GM11168 (cell line): ENCODE results near the gene LUC7L.
"Not testable (repeated sequence)": the region's sequence is repeated elsewhere in the genome, so short reads cannot be mapped to it uniquely, and the experiment has no call there.

Experiments used
- in situ Hi-C: fragments of 300-500 bp; cut with MboI; formaldehyde crosslinking; loops from one replicate; pipeline ENCODE4 v1.12.0; 2022; ENCODE audit warnings: low sequenced_read_pairs; ENCODE audit not compliant: unreplicated experiment

LUC7L gene

GRCh38 chr16:181565-182021 lies 47.7 kb downstream of the LUC7L start:
- in situ Hi-C loops, result loop anchor here (5.0 kb wide), 1 partner anchor 64 kb away; no protein-coding TSS in a partner anchor

DNA sequence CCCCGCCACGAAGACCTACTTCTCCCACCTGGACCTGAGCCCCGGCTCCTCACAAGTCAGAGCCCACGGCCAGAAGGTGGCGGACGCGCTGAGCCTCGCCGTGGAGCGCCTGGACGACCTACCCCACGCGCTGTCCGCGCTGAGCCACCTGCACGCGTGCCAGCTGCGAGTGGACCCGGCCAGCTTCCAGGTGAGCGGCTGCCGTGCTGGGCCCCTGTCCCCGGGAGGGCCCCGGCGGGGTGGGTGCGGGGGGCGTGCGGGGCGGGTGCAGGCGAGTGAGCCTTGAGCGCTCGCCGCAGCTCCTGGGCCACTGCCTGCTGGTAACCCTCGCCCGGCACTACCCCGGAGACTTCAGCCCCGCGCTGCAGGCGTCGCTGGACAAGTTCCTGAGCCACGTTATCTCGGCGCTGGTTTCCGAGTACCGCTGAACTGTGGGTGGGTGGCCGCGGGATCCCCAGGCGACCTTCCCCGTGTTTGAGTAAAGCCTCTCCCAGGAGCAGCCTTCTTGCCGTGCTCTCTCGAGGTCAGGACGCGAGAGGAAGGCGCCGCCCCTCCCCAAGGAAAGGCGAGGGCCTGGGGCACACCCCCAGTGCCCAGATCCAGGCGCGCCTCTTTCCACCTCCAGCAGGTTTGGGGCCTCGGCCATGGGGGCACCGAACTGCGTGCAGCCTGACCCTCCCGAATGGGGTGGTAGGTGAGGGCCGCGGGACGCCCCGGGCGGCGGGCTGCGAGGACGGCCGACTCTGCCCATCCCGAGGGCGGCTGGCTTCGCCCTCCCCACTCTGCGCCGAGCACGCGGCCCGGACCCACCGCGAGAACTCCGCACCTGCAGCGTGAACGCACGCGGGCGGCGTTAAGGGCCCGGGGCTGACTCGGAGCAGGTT lies 48.3 kb downstream of the LUC7L start:
- in situ Hi-C loops, result loop anchor here (5.0 kb wide), 1 partner anchor 64 kb away; no protein-coding TSS in a partner anchor

GRCh38 chr16:180101-180675 lies 49.1 kb downstream of the LUC7L start, which contains the start of gene HBQ1:
HBQ1 (plus strand) TSS chr16:180459; CDS start chr16:180487, 28 bp downstream.
- in situ Hi-C loops, result loop anchor here (5.0 kb wide), 1 partner anchor 63 kb away; no protein-coding TSS in a partner anchor

DNA sequence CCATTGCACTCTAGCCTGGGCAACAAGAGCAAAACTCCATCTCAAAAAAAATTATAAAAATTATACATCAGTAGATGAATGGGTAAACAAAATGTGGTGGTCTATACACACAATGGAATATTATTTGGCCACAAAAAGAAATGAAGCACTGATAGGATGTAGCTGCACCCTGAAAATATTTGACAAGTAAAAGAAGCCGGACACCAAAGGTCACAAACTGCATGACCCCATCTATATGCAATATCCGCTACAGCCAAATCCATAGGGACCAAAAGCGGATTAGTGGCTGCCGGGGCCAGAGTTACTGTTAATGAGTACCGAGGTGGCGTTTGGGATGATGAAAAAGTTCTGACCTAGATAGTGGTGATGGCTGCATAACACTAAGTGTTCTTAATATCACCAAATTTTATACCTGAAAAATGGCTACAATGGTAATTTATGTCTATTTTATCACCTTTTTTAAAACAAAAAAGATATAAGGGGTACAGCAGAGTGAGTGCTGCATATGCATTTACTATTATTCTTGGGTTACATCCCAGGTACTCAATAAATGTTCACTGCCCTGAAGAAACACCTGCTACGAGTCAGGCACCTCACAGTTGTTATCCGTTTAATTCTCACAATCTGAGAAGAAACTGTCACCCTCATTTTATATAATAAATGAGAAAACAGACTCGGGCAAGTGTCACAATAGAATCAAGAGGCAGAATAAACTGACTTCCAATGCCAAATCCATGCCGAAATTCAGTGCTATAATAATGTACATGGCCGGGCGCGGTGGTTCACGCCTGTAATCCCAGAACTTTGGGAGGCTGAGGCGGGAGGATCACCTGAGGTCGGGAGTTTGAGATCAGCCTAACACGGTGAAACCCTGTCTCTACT lies 49.8 kb downstream of the LUC7L start:
- in situ Hi-C loops, result loop anchor here (5.0 kb wide), 1 partner anchor 62 kb away; no protein-coding TSS in a partner anchor

DNA sequence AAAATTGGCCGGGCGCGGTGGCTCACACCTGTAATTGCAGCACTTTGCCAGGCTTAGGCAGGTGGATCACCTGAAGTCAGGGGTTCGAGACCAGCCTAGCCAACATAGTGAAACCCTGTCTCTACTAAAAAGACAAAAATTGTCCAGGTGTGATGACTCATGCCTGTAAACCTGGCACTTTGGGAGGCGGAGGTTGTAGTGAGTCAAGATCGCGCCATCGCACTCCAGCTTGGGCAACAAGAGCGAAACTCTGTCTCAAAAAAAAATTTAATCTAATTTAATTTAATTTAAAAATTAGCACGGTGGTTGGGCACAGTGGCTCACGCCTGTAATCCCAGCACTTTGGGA lies 50.6 kb downstream of the LUC7L start:
- in situ Hi-C loops, result no loop called here

- in situ Hi-C loops, result no loop called here
Observed at GRCh38 chr16:177981-178667, 51.1 kb downstream of the LUC7L start.

GRCh38 chr16:177394-177822 lies 51.8 kb downstream of the LUC7L start:
- in situ Hi-C loops, result no loop called here

DNA sequence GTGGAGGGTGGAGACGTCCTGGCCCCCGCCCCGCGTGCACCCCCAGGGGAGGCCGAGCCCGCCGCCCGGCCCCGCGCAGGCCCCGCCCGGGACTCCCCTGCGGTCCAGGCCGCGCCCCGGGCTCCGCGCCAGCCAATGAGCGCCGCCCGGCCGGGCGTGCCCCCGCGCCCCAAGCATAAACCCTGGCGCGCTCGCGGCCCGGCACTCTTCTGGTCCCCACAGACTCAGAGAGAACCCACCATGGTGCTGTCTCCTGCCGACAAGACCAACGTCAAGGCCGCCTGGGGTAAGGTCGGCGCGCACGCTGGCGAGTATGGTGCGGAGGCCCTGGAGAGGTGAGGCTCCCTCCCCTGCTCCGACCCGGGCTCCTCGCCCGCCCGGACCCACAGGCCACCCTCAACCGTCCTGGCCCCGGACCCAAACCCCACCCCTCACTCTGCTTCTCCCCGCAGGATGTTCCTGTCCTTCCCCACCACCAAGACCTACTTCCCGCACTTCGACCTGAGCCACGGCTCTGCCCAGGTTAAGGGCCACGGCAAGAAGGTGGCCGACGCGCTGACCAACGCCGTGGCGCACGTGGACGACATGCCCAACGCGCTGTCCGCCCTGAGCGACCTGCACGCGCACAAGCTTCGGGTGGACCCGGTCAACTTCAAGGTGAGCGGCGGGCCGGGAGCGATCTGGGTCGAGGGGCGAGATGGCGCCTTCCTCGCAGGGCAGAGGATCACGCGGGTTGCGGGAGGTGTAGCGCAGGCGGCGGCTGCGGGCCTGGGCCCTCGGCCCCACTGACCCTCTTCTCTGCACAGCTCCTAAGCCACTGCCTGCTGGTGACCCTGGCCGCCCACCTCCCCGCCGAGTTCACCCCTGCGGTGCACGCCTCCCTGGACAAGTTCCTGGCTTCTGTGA lies 52.5 kb downstream of the LUC7L start, which contains the start of gene HBA1:
Gene HBA1 (plus strand): TSS at position 204 of the 906 bp plus-strand sequence. CDS start 37 bp downstream, at position 241.
- in situ Hi-C loops, result not testable (repeated sequence)

DNA sequence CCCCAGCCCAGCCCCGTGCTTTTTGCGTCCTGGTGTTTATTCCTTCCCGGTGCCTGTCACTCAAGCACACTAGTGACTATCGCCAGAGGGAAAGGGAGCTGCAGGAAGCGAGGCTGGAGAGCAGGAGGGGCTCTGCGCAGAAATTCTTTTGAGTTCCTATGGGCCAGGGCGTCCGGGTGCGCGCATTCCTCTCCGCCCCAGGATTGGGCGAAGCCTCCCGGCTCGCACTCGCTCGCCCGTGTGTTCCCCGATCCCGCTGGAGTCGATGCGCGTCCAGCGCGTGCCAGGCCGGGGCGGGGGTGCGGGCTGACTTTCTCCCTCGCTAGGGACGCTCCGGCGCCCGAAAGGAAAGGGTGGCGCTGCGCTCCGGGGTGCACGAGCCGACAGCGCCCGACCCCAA lies 53.2 kb downstream of the LUC7L start:
- in situ Hi-C loops, result not testable (repeated sequence)

DNA sequence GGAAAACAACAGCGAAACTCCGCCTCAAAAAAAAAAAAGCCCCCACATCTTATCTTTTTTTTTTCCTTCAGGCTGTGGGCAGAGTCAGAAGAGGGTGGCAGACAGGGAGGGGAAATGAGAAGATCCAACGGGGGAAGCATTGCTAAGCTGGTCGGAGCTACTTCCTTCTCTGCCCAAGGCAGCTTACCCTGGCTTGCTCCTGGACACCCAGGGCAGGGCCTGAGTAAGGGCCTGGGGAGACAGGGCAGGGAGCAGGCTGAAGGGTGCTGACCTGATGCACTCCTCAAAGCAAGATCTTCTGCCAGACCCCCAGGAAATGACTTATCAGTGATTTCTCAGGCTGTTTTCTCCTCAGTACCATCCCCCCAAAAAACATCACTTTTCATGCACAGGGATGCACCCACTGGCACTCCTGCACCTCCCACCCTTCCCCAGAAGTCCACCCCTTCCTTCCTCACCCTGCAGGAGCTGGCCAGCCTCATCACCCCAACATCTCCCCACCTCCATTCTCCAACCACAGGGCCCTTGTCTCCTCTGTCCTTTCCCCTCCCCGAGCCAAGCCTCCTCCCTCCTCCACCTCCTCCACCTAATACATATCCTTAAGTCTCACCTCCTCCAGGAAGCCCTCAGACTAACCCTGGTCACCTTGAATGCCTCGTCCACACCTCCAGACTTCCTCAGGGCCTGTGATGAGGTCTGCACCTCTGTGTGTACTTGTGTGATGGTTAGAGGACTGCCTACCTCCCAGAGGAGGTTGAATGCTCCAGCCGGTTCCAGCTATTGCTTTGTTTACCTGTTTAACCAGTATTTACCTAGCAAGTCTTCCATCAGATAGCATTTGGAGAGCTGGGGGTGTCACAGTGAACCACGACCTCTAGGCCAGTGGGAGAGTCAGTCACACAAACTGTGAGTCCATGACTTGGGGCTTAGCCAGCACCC lies 54.0 kb downstream of the LUC7L start:
- in situ Hi-C loops, result no loop called here

DNA sequence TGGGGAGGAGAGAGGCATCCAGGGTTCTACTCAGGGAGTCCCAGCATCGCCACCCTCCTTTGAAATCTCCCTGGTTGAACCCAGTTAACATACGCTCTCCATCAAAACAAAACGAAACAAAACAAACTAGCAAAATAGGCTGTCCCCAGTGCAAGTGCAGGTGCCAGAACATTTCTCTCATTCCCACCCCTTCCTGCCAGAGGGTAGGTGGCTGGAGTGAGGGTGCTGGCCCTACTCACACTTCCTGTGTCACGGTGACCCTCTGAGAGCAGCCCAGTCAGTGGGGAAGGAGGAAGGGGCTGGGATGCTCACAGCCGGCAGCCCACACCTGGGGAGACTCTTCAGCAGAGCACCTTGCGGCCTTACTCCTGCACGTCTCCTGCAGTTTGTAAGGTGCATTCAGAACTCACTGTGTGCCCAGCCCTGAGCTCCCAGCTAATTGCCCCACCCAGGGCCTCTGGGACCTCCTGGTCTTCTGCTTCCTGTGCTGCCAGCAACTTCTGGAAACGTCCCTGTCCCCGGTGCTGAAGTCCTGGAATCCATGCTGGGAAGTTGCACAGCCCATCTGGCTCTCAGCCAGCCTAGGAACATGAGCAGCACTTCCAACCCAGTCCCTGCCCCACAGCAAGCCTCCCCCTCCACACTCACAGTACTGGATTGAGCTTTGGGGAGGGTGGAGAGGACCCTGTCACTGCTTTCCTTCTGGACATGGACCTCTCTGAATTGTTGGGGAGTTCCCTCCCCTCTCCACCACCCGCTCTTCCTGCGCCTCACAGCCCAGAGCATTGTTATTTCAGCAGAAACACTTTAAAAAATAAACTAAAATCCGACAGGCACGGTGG lies 55.1 kb downstream of the LUC7L start:
- in situ Hi-C loops, result not testable (repeated sequence)

- in situ Hi-C loops, result not testable (repeated sequence)
Observed at GRCh38 chr16:173211-173854, 55.9 kb downstream of the LUC7L start.

GRCh38 chr16:172374-172941 lies 56.8 kb downstream of the LUC7L start, which contains the start of gene HBA2:
HBA2 (plus strand) TSS chr16:172876; CDS start chr16:172913, 37 bp downstream.
- in situ Hi-C loops, result not testable (repeated sequence)

DNA sequence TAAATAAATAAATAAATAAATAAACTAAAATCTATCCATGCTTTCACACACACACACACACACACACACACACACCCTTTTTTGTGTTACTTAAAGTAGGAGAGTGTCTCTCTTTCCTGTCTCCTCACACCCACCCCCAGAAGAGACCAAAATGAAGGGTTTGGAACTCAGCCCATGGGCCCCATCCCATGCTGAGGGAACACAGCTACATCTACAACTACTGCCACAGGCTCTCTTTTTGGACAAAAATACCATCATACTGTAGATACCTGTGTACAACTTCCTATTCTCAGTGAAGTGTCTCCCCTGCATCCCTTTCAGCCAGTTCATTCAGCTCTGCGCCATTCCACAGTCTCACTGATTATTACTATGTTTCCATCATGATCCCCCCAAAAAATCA lies 58.5 kb downstream of the LUC7L start:
- in situ Hi-C loops, result no loop called here

DNA sequence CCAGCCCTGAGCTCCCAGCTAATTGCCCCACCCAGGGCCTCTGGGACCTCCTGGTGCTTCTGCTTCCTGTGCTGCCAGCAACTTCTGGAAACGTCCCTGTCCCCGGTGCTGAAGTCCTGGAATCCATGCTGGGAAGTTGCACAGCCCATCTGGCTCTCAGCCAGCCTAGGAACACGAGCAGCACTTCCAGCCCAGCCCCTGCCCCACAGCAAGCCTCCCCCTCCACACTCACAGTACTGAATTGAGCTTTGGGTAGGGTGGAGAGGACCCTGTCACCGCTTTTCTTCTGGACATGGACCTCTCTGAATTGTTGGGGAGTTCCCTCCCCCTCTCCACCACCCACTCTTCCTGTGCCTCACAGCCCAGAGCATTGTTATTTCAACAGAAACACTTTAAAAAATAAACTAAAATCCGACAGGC lies 59.2 kb downstream of the LUC7L start:
- in situ Hi-C loops, result not testable (repeated sequence)

DNA sequence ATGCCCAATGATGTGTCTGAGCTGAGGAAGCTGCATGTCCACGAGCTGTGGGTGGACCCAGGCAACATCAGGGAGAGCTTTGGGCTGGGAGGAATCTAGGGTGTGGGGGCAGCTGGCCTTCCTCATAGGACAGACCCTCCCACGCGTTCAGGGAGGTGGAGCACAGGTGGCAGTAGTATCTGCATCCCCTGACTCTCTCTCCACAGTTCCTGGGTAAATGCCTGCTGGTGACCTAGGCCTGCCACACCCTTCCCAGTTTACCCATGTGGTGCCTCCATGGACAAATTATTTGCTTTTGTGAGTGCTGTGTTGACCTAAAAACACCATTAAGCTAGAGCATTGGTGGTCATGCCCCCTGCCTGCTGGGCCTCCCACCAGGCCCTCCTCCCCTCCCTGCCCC lies 60.2 kb downstream of the LUC7L start:
- in situ Hi-C loops, result no loop called here
